Measurements from ENCODE around the gene ADRM1. TPM values are rescaled to one million over a fixed set of nuclear protein-coding genes. Genes with fewer than 3 reads are reported as not detected.

The ADRM1 gene, protein sequence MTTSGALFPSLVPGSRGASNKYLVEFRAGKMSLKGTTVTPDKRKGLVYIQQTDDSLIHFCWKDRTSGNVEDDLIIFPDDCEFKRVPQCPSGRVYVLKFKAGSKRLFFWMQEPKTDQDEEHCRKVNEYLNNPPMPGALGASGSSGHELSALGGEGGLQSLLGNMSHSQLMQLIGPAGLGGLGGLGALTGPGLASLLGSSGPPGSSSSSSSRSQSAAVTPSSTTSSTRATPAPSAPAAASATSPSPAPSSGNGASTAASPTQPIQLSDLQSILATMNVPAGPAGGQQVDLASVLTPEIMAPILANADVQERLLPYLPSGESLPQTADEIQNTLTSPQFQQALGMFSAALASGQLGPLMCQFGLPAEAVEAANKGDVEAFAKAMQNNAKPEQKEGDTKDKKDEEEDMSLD
- total RNA-seq (2022; extraction: Qiagen RNA extraction; ENCODE audit: low read depth) = 122 to 192 TPM (median 188 TPM) in 5 replicates

DNA sequence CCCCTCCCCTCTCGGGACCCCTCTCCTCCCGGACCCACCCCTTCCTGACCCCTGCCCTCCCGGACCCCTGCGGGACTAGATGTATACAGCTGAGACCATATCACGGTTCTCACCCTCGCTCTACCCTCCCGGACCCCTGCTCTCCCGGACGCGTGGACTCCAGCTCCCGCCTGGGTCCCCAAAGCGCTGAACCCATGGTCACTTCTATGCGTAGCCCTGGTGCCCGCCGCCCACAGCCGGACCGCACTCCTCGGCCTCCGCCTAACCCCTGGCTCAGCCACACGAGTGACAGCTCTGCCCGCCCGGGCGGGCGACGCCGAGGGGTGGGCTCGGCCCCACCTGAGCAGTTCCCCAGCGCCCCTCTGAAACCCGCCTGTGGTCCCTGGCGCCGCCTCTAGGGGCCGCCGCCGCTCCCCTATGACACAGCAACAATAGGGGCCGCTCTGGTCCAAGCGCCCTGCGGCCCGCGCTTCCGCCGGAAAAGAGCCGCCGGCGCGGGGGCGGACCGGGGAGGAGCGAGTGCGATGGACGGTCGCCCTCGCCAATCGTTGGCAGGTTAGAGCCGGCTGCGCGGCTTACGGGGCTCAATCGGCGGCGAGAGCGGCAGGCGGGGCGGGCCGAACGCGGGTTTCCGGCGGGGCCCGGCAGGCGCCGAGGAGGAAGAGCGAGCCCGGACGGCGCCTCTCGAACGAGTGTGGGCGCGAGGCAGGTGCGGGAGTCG is at the start of gene ADRM1:
ADRM1 (plus strand) TSS at position 657 of the 721 bp plus-strand sequence. CDS start 572 bp downstream, outside the sequence.

Other genes starting within 250 kb of the ADRM1 start
- 12.2 to 18.0 TPM (median 16.7 TPM) in 5 replicates for gene TAF4, start 237.1 kb upstream of the ADRM1 start, total RNA-seq (2022; extraction: Qiagen RNA extraction; ENCODE audit: low read depth)
- gene LSM14B, start 180.5 kb upstream of the ADRM1 start, total RNA-seq (2022; extraction: Qiagen RNA extraction; ENCODE audit: low read depth) = 24.7 to 29.6 TPM (median 26.0 TPM) in 5 replicates
- gene PSMA7, start 159.6 kb upstream of the ADRM1 start, total RNA-seq (2022; extraction: Qiagen RNA extraction; ENCODE audit: low read depth) = 428 to 596 TPM (median 576 TPM) in 5 replicates
- 7.4 to 11.4 TPM (median 10.8 TPM) in 5 replicates for gene SS18L1, start 159.2 kb upstream of the ADRM1 start, total RNA-seq (2022; extraction: Qiagen RNA extraction; ENCODE audit: low read depth)
- 26.3 to 39.2 TPM (median 36.7 TPM) in 5 replicates for gene MTG2, start 120.0 kb upstream of the ADRM1 start, total RNA-seq (2022; extraction: Qiagen RNA extraction; ENCODE audit: low read depth)
- not detected in 5 replicates for gene HRH3, start 82.7 kb upstream of the ADRM1 start, total RNA-seq (2022; extraction: Qiagen RNA extraction; ENCODE audit: low read depth)
- 15.9 to 26.0 TPM (median 20.4 TPM) in 5 replicates for gene OSBPL2, start 64.5 kb upstream of the ADRM1 start, total RNA-seq (2022; extraction: Qiagen RNA extraction; ENCODE audit: low read depth)
- gene LAMA5, start 64.3 kb downstream of the ADRM1 start, total RNA-seq (2022; extraction: Qiagen RNA extraction; ENCODE audit: low read depth) = 181 to 543 TPM (median 420 TPM) in 5 replicates
- gene RPS21, start 84.1 kb downstream of the ADRM1 start, total RNA-seq (2022; extraction: Qiagen RNA extraction; ENCODE audit: low read depth) = 1,819 to 3,042 TPM (median 2,631 TPM) in 5 replicates
- gene CABLES2, start 104.3 kb downstream of the ADRM1 start, total RNA-seq (2022; extraction: Qiagen RNA extraction; ENCODE audit: low read depth) = 4.0 to 6.1 TPM (median 5.5 TPM) in 5 replicates
- 0.28 to 0.56 TPM (median 0.34 TPM) in 5 replicates for gene RBBP8NL, start 124.5 kb downstream of the ADRM1 start, total RNA-seq (2022; extraction: Qiagen RNA extraction; ENCODE audit: low read depth)
- 0.29 to 1.1 TPM (median 0.94 TPM) in 5 replicates for gene GATA5, start 173.0 kb downstream of the ADRM1 start, total RNA-seq (2022; extraction: Qiagen RNA extraction; ENCODE audit: low read depth)

All from A549 treated with ZK216348 at 1 μM for 4 hours (cell line).